SK-N-SH (cell line): ENCODE data around the gene FERMT2. TPM values are rescaled to one million over a fixed set of nuclear protein-coding genes. Genes with fewer than 3 reads are reported as not detected.

Source experiments
- CTCF ChIA-PET: fragments of 300-600, 350-600 bp; formaldehyde crosslinking; extraction: SDS; loops from one replicate; lab custom pipeline; 2021; lab: Yijun Ruan, JAX
- POLR2A ChIA-PET: fragments of 350-600 bp; sonication (Branson Sonifier 250); formaldehyde crosslinking; extraction: SDS; loops from one replicate; lab custom pipeline; 2020; ENCODE audit warnings: antibody characterized with exemption, inconsistent platforms; lab: Yijun Ruan, JAX
- DNase-seq: peaks from one replicate; pipeline ENCODE4 v3.0.0; 2012
- H2AFZ ChIP-seq: fragments of 200-600 bp; sonication (generic); 2 replicates; pipeline ENCODE4 v1.8.1; 2016; ENCODE audit warnings: antibody characterized with exemption, mild to moderate bottlenecking, low read depth
- H3F3A ChIP-seq: fragments of 200-600 bp; sonication (generic); replicated peaks from 2 replicates; pipeline ENCODE3; 2016; ENCODE audit warnings: antibody characterized with exemption, mild to moderate bottlenecking; ENCODE audit not compliant: insufficient read depth
- H3K27ac ChIP-seq, 2 experiments: fragments of 200-500 bp in 1 of 2; fragments of 200-600 bp in 1 of 2; sonication (Bioruptor generic) in 1 of 2; sonication (generic), shearing (Covaris generic) in 1 of 2; 2 replicates each; pipeline versions ENCODE4 v1.5.1 to v1.6.1; 2014 to 2016; ENCODE audit warnings: low read depth in 2 of 2, inconsistent platforms in 1 of 2, low read length in 1 of 2, mild to moderate bottlenecking in 1 of 2, mixed read lengths in 1 of 2
- H3K27me3 ChIP-seq: fragments of 200-600 bp; sonication (generic), shearing (Covaris generic); 2 replicates; pipeline ENCODE4 v1.6.1; 2016; ENCODE audit warnings: mixed run types; ENCODE audit not compliant: insufficient read depth
- H3K36me3 ChIP-seq, 2 experiments: fragments of 200-500 bp in 1 of 2; fragments of 200-600 bp in 1 of 2; sonication (Bioruptor generic) in 1 of 2; sonication (generic) in 1 of 2; replicated peaks in 1 of 2; 2 replicates each; pipeline versions ENCODE3 to v1.5.1; 2014 to 2016; ENCODE audit warnings: low read length in 1 of 2, mild to moderate bottlenecking in 1 of 2; ENCODE audit not compliant: insufficient read depth in 2 of 2, control insufficient read depth in 1 of 2
- H3K4me1 ChIP-seq, 2 experiments: fragments of 200-500 bp in 1 of 2; fragments of 200-600 bp in 1 of 2; sonication (Bioruptor generic) in 1 of 2; sonication (generic), shearing (Covaris generic) in 1 of 2; 2 replicates each; pipeline versions ENCODE4 v1.5.1 to v1.6.1; 2014 to 2016; ENCODE audit warnings: low read depth in 1 of 2, low read length in 1 of 2, mixed run types in 1 of 2; ENCODE audit not compliant: insufficient read depth in 2 of 2, control insufficient read depth in 1 of 2
- H3K4me2 ChIP-seq: fragments of 200-600 bp; sonication (generic), shearing (Covaris generic); 2 replicates; pipeline ENCODE4 v1.6.1; 2017; ENCODE audit warnings: mixed run types
- H3K4me3 ChIP-seq, 2 experiments: fragments of 200-500 bp in 1 of 2; fragments of 200-600 bp in 1 of 2; sonication (Bioruptor generic) in 1 of 2; sonication (generic), shearing (Covaris generic) in 1 of 2; 2 replicates each; pipeline versions ENCODE4 v1.5.1 to v1.8.1; 2014 to 2016; ENCODE audit warnings: low read depth in 2 of 2, inconsistent platforms in 1 of 2, low read length in 1 of 2, mild to moderate bottlenecking in 1 of 2, mixed read lengths in 1 of 2, moderate library complexity in 1 of 2
- H3K79me2 ChIP-seq: fragments of 200-600 bp; sonication (generic); 2 replicates; pipeline ENCODE4 v1.8.1; 2017; ENCODE audit warnings: mild to moderate bottlenecking; ENCODE audit not compliant: insufficient read depth
- H3K9ac ChIP-seq: fragments of 200-600 bp; sonication (generic); 2 replicates; pipeline ENCODE4 v1.6.1; 2017; ENCODE audit warnings: mixed run types
- H3K9me2 ChIP-seq: fragments of 200-600 bp; sonication (generic); 2 replicates; pipeline ENCODE4 v1.6.1; 2017; ENCODE audit warnings: mixed run types
- H3K9me3 ChIP-seq: fragments of 200-600 bp; sonication (generic); 2 replicates; pipeline ENCODE4 v1.6.1; 2017; ENCODE audit warnings: mixed run types, mild to moderate bottlenecking, moderate library complexity
- H4K20me1 ChIP-seq: fragments of 200-600 bp; sonication (generic); 2 replicates; pipeline ENCODE4 v1.6.1; 2017; ENCODE audit warnings: mild to moderate bottlenecking, mixed run types; ENCODE audit not compliant: insufficient read depth
- CHD2 ChIP-seq: fragments of 150-350 bp; IDR thresholded peaks from 2 replicates; pipeline ENCODE4 v1.6.1; 2018; ENCODE audit warnings: low read length; ENCODE audit not compliant: partially characterized antibody
- FOSL2 ChIP-seq: IDR thresholded peaks from 2 replicates; pipeline ENCODE4 v1.4.0; 2012; ENCODE audit warnings: low read depth, mild to moderate bottlenecking, moderate library complexity, borderline replicate concordance
- GABPA ChIP-seq: IDR thresholded peaks from 2 replicates; pipeline ENCODE4 v1.4.0; 2012; ENCODE audit warnings: low read depth, mild to moderate bottlenecking
- JUND ChIP-seq: IDR thresholded peaks from 2 replicates; pipeline ENCODE4 v1.4.0; 2012
- MEF2A ChIP-seq: IDR thresholded peaks from 2 replicates; pipeline ENCODE4 v1.4.0; 2012; ENCODE audit warnings: low read depth, borderline replicate concordance
- MXI1 ChIP-seq: IDR thresholded peaks from 2 replicates; pipeline ENCODE4 v1.6.1; 2012; ENCODE audit warnings: mild to moderate bottlenecking, low read depth, low read length, improper control_type of control experiment
- NFIC ChIP-seq: IDR thresholded peaks from 2 replicates; pipeline ENCODE4 v1.4.0; 2012; ENCODE audit warnings: borderline replicate concordance
- NRF1 ChIP-seq: IDR thresholded peaks from 2 replicates; pipeline ENCODE4 v1.6.1; 2012; ENCODE audit warnings: low read depth, mild to moderate bottlenecking, low read length
- RCOR1 ChIP-seq: fragments of 150-350 bp; IDR thresholded peaks from 2 replicates; pipeline ENCODE4 v1.6.1; 2017; ENCODE audit warnings: antibody characterized with exemption, low read length
- RXRA ChIP-seq: IDR thresholded peaks from 2 replicates; pipeline ENCODE4 v1.4.0; 2012; ENCODE audit warnings: low read depth, mild to moderate bottlenecking, borderline replicate concordance
- SIN3A ChIP-seq: IDR thresholded peaks from 2 replicates; pipeline ENCODE4 v1.6.1; 2012; ENCODE audit warnings: low read depth, mild to moderate bottlenecking, low read length, moderate library complexity, borderline replicate concordance
- SMC3 ChIP-seq: IDR thresholded peaks from 2 replicates; pipeline ENCODE4 v1.6.1; 2012; ENCODE audit warnings: low read depth, low read length, improper control_type of control experiment
- TCF12 ChIP-seq: IDR thresholded peaks from 2 replicates; pipeline ENCODE4 v1.4.0; 2012
- WGBS: methylation state at CpG from one replicate; pipeline ENCODE4 v1.1.6; 2017; ENCODE audit warnings: low lambda C conversion rate; 5-methylcytosine and 5-hydroxymethylcytosine counted together
- polyA plus RNA-seq, 3 experiments: library from polyadenylated mRNA; depleted of rRNA; stranded (reverse); fragments of >200 nt; gene quantifications; 2 replicates each; pipeline ENCODE4 v1.2.3, GENCODE V29; 2012
- TF ChIP-seq, protein P1 (sequence below): IDR thresholded peaks from 2 replicates; pipeline ENCODE4 v1.4.0; 2012; ENCODE audit warnings: low read depth, borderline replicate concordance
- TF ChIP-seq, protein P2 (sequence below): fragments of 150-350 bp; IDR thresholded peaks from 2 replicates; pipeline ENCODE4 v1.6.1; 2016; ENCODE audit warnings: mild to moderate bottlenecking, low read depth, low read length
- TF ChIP-seq, protein P3 (sequence below): IDR thresholded peaks from 2 replicates; pipeline ENCODE4 v1.6.1; 2012; ENCODE audit warnings: mild to moderate bottlenecking, low read depth, low read length, moderate library complexity
- TF ChIP-seq, protein P4 (sequence below): fragments of 150-350 bp; IDR thresholded peaks from 2 replicates; pipeline ENCODE4 v1.6.1; 2017; ENCODE audit warnings: antibody characterized with exemption, low read length, low read depth, borderline replicate concordance
- TF ChIP-seq, protein P5 (sequence below): IDR thresholded peaks from 2 replicates; pipeline ENCODE4 v1.4.0; 2012; ENCODE audit warnings: low read depth, borderline replicate concordance

Gene FERMT2
- polyA plus RNA-seq, 1 of the 3 experiments (the other 2 are of a cell fraction), result 40.1 TPM

DNA sequence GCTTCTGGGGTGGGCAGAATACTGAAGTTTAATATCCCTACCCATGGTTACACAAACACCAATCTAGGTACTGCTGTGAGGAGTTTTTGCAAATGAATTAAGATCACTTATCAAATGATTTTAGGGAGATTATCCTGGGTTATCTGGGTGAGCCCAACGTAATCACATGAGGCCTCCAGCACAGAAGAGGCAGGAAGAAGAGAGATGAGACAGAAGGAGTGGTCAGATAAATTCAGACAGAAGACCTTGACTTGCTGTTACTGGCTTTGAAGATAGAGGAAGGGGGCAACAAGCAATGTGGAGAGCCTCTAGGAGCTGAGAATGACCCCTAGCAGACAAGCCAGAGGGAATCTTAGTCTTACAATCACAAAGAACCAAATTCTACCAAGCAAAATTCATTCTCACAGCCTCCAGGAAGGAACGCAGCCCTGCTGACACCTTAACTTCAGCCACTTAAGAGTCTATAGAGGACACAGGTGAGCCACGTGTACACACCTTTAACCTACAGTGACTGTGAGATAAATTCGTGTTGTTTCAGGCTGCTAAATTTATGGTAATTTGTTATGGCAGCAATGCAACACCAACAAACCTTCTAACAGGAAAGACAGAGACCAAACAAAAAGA, 49.4 kb downstream of the FERMT2 start:
- POLR2A ChIA-PET, result interaction anchor here (0.7 kb wide), 1 partner anchor 56 kb away, joined by 3 read pairs; no protein-coding TSS in a partner anchor
- no peak overlapping the region for H2AFZ ChIP-seq
- peak overlapping the region in 1 of 2 experiments; percentile 94; a peak in 1 of 4 replicates for H3K27ac ChIP-seq
- H3K36me3 ChIP-seq, result peaks cover 0 to 26% of the 10 kb centered on the region in 2 experiments
- 54% methylated on average over 4 of the region's 4 CpGs for WGBS
- no peak overlapping the region for H3K9ac ChIP-seq
- H3K4me3 ChIP-seq, result no peak overlapping the region
- no peaks in the 10 kb centered on the region for H3K9me2 ChIP-seq
- peaks cover 56% of the 10 kb centered on the region for H3F3A ChIP-seq
- no peaks in the 10 kb centered on the region for H3K27me3 ChIP-seq
- peaks cover 3 to 32% of the 10 kb centered on the region in 2 experiments; a peak in 3 of 4 replicates for H3K4me1 ChIP-seq
- CTCF ChIA-PET, result no interaction called here
- H3K9me3 ChIP-seq, result no peaks in the 10 kb centered on the region
- no peak overlapping the region for H3K4me2 ChIP-seq
- no peak for DNase-seq
- H3K79me2 ChIP-seq, result peaks cover 99% of the 10 kb centered on the region
- no peak for TF ChIP-seq TCF12
- H4K20me1 ChIP-seq, result peaks cover 7% of the 10 kb centered on the region; the same call in 1 of the 2 replicates

DNA sequence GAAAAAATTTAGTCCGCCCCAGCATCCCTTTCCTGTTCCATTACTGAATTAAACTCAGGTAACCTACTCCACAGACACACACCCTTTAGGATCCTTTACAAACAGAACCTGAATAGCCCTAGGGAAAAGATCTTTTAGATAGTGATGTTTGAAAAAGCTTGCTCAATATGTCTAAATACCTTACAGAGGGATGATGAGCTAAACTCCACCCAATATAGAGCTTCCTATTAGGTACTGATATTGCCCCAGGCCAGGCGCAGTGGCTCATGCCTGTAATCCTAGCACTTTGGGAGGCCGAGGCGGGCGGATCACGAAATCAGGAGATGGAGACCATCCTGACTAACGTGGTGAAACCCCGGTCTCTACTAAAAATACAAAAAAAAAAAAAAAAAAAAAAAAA, 50.1 kb downstream of the FERMT2 start:
- POLR2A ChIA-PET, result interaction anchor here (0.7 kb wide), 1 partner anchor 56 kb away, joined by 3 read pairs; no protein-coding TSS in a partner anchor
- H4K20me1 ChIP-seq, result peaks cover 4% of the 10 kb centered on the region; the same call in 1 of the 2 replicates
- H3K4me2 ChIP-seq, result no peak overlapping the region
- no peaks in the 10 kb centered on the region for H3K9me2 ChIP-seq
- peaks cover 0 to 27% of the 10 kb centered on the region in 2 experiments; a peak in 1 of 4 replicates for H3K4me1 ChIP-seq
- CTCF ChIA-PET, result interaction anchor here (0.6 kb wide), 1 partner anchor 1233 kb away, joined by 3 read pairs; no protein-coding TSS in a partner anchor
- no peak overlapping the region for H3K9ac ChIP-seq
- no peak overlapping the region for H2AFZ ChIP-seq
- H3K36me3 ChIP-seq, result peaks cover 0 to 31% of the 10 kb centered on the region in 2 experiments
- no peaks in the 10 kb centered on the region for H3K9me3 ChIP-seq
- peaks cover 53% of the 10 kb centered on the region for H3F3A ChIP-seq
- DNase-seq, result no peak
- H3K27me3 ChIP-seq, result no peaks in the 10 kb centered on the region
- WGBS, result 81% methylated on average over 8 of the region's 8 CpGs
- no peak overlapping the region for H3K27ac ChIP-seq
- H3K4me3 ChIP-seq, result no peak overlapping the region
- H3K79me2 ChIP-seq, result peaks cover 100% of the 10 kb centered on the region
- no peak for TF ChIP-seq GABPA
- TF ChIP-seq, protein P1, sequence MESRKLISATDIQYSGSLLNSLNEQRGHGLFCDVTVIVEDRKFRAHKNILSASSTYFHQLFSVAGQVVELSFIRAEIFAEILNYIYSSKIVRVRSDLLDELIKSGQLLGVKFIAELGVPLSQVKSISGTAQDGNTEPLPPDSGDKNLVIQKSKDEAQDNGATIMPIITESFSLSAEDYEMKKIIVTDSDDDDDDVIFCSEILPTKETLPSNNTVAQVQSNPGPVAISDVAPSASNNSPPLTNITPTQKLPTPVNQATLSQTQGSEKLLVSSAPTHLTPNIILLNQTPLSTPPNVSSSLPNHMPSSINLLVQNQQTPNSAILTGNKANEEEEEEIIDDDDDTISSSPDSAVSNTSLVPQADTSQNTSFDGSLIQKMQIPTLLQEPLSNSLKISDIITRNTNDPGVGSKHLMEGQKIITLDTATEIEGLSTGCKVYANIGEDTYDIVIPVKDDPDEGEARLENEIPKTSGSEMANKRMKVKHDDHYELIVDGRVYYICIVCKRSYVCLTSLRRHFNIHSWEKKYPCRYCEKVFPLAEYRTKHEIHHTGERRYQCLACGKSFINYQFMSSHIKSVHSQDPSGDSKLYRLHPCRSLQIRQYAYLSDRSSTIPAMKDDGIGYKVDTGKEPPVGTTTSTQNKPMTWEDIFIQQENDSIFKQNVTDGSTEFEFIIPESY, result no peak
- no peak for TF ChIP-seq RCOR1
- TF ChIP-seq TCF12, result no peak
- no peak for TF ChIP-seq MXI1
- TF ChIP-seq, protein P2, sequence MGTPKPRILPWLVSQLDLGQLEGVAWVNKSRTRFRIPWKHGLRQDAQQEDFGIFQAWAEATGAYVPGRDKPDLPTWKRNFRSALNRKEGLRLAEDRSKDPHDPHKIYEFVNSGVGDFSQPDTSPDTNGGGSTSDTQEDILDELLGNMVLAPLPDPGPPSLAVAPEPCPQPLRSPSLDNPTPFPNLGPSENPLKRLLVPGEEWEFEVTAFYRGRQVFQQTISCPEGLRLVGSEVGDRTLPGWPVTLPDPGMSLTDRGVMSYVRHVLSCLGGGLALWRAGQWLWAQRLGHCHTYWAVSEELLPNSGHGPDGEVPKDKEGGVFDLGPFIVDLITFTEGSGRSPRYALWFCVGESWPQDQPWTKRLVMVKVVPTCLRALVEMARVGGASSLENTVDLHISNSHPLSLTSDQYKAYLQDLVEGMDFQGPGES, result no peak
- TF ChIP-seq, protein P3, sequence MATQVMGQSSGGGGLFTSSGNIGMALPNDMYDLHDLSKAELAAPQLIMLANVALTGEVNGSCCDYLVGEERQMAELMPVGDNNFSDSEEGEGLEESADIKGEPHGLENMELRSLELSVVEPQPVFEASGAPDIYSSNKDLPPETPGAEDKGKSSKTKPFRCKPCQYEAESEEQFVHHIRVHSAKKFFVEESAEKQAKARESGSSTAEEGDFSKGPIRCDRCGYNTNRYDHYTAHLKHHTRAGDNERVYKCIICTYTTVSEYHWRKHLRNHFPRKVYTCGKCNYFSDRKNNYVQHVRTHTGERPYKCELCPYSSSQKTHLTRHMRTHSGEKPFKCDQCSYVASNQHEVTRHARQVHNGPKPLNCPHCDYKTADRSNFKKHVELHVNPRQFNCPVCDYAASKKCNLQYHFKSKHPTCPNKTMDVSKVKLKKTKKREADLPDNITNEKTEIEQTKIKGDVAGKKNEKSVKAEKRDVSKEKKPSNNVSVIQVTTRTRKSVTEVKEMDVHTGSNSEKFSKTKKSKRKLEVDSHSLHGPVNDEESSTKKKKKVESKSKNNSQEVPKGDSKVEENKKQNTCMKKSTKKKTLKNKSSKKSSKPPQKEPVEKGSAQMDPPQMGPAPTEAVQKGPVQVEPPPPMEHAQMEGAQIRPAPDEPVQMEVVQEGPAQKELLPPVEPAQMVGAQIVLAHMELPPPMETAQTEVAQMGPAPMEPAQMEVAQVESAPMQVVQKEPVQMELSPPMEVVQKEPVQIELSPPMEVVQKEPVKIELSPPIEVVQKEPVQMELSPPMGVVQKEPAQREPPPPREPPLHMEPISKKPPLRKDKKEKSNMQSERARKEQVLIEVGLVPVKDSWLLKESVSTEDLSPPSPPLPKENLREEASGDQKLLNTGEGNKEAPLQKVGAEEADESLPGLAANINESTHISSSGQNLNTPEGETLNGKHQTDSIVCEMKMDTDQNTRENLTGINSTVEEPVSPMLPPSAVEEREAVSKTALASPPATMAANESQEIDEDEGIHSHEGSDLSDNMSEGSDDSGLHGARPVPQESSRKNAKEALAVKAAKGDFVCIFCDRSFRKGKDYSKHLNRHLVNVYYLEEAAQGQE, result no peak
- no peak for TF ChIP-seq FOSL2
- TF ChIP-seq, protein P4, sequence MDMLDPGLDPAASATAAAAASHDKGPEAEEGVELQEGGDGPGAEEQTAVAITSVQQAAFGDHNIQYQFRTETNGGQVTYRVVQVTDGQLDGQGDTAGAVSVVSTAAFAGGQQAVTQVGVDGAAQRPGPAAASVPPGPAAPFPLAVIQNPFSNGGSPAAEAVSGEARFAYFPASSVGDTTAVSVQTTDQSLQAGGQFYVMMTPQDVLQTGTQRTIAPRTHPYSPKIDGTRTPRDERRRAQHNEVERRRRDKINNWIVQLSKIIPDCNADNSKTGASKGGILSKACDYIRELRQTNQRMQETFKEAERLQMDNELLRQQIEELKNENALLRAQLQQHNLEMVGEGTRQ, result no peak
- TF ChIP-seq MEF2A, result no peak
- TF ChIP-seq JUND, result no peak
- no peak for TF ChIP-seq NFIC
- no peak for TF ChIP-seq SMC3
- TF ChIP-seq, protein P5, sequence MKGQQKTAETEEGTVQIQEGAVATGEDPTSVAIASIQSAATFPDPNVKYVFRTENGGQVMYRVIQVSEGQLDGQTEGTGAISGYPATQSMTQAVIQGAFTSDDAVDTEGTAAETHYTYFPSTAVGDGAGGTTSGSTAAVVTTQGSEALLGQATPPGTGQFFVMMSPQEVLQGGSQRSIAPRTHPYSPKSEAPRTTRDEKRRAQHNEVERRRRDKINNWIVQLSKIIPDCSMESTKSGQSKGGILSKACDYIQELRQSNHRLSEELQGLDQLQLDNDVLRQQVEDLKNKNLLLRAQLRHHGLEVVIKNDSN, result no peak
- TF ChIP-seq CHD2, result no peak
- no peak for TF ChIP-seq NRF1
- TF ChIP-seq SIN3A, result no peak
- no peak for TF ChIP-seq RXRA
